HEK293 (cell line): ENCODE data around the gene WDR38.
A peak's percentile ranks its signal among the peaks of the same experiment; 100 is the strongest.

ENCODE experiments used
- CTCF ChIA-PET: fragments of 350-600 bp; formaldehyde crosslinking; extraction: SDS; loops from one replicate; lab custom pipeline; 2021; ENCODE audit warnings: antibody characterized with exemption; lab: Yijun Ruan, JAX
- POLR2A ChIA-PET: fragments of 300-600 bp; formaldehyde crosslinking; extraction: SDS; loops from one replicate; lab custom pipeline; 2020; ENCODE audit warnings: antibody characterized with exemption, inconsistent platforms; lab: Yijun Ruan, JAX
- H3K27ac ChIP-seq: fragments of 200-500 bp; sonication (Bioruptor generic); 2 replicates; pipeline ENCODE4 v1.5.1; 2014; ENCODE audit warnings: low read depth, low read length, control low read depth, inconsistent platforms; ENCODE audit errors: extremely low read depth
- H3K36me3 ChIP-seq, 2 experiments: fragments of 200-500 bp in 1 of 2; sonication (Bioruptor generic) in 1 of 2; 1 replicate in 1 of 2; 2 replicates in 1 of 2; pipeline ENCODE4 v1.5.1; 2014 to 2017; ENCODE audit warnings: inconsistent platforms in 2 of 2, low read length in 2 of 2; ENCODE audit not compliant: control insufficient read depth in 2 of 2, insufficient read depth in 1 of 2
- H3K4me1 ChIP-seq: fragments of 200-500 bp; sonication (Bioruptor generic); 2 replicates; pipeline ENCODE4 v1.5.1; 2014; ENCODE audit warnings: mild to moderate bottlenecking, low read length, inconsistent platforms; ENCODE audit not compliant: control insufficient read depth, insufficient read depth
- H3K4me3 ChIP-seq: 2 replicates; pipeline ENCODE4 v1.5.1; 2011; ENCODE audit warnings: low read depth, mild to moderate bottlenecking, control low read depth, low read length, moderate library complexity
- H3K9me3 ChIP-seq: fragments of 200-500 bp; sonication (Bioruptor generic); 2 replicates; pipeline ENCODE4 v1.5.1; 2014; ENCODE audit warnings: low read depth, low read length, inconsistent platforms; ENCODE audit not compliant: control insufficient read depth, insufficient read depth
- HOXD13 ChIP-seq: sonication (generic); formaldehyde crosslinking; IDR thresholded peaks from 2 replicates; pipeline ENCODE4 v1.8.0; 2022; ENCODE audit warnings: missing genetic modification reagents, borderline replicate concordance
- KLF1 ChIP-seq: fragments of 450-650 bp; formaldehyde crosslinking; IDR thresholded peaks from 2 replicates; pipeline ENCODE4 v1.5.1; 2016; ENCODE audit warnings: missing biosample characterization, missing genetic modification characterization
- KLF8 ChIP-seq: fragments of 450-650 bp; formaldehyde crosslinking; IDR thresholded peaks from 2 replicates; pipeline ENCODE4 v1.5.1; 2016; ENCODE audit warnings: missing biosample characterization, missing genetic modification characterization
- PRDM1 ChIP-seq: fragments of 450-650 bp; formaldehyde crosslinking; IDR thresholded peaks from 2 replicates; pipeline ENCODE4; 2016; ENCODE audit warnings: missing biosample characterization, missing genetic modification characterization
- SP2 ChIP-seq: fragments of 450-650 bp; formaldehyde crosslinking; IDR thresholded peaks from 2 replicates; pipeline ENCODE4 v1.5.1; 2016; ENCODE audit warnings: missing biosample characterization, missing genetic modification characterization
- SP7 ChIP-seq: fragments of 450-650 bp; formaldehyde crosslinking; IDR thresholded peaks from 2 replicates; pipeline ENCODE4 v1.5.1; 2016; ENCODE audit warnings: missing biosample characterization, missing genetic modification characterization
- WT1 ChIP-seq: fragments of 450-650 bp; formaldehyde crosslinking; IDR thresholded peaks from 2 replicates; pipeline ENCODE4 v1.5.1; 2016; ENCODE audit warnings: missing biosample characterization, missing genetic modification characterization
- ZEB2 ChIP-seq: fragments of 450-650 bp; formaldehyde crosslinking; IDR thresholded peaks from 2 replicates; pipeline ENCODE4 v1.5.1; 2016; ENCODE audit warnings: missing biosample characterization, missing genetic modification characterization
- ZFP3 ChIP-seq: fragments of 450-650 bp; formaldehyde crosslinking; IDR thresholded peaks from 2 replicates; pipeline ENCODE4 v1.5.1; 2016; ENCODE audit warnings: low read depth, missing biosample characterization, missing genetic modification characterization
- ZNF132 ChIP-seq: fragments of 450-650 bp; formaldehyde crosslinking; IDR thresholded peaks from 2 replicates; pipeline ENCODE4 v1.5.1; 2017; ENCODE audit warnings: missing biosample characterization, missing genetic modification characterization, borderline replicate concordance
- ZNF146 ChIP-seq: fragments of 450-650 bp; formaldehyde crosslinking; IDR thresholded peaks from 2 replicates; pipeline ENCODE4 v1.5.1; 2016; ENCODE audit warnings: missing biosample characterization, missing genetic modification characterization
- ZNF23 ChIP-seq: fragments of 450-650 bp; formaldehyde crosslinking; IDR thresholded peaks from 2 replicates; pipeline ENCODE4 v1.5.1; 2016; ENCODE audit warnings: missing biosample characterization, missing genetic modification characterization, borderline replicate concordance
- ZNF239 ChIP-seq: fragments of 450-650 bp; formaldehyde crosslinking; IDR thresholded peaks from 2 replicates; pipeline ENCODE4 v1.5.1; 2016; ENCODE audit warnings: missing biosample characterization, missing genetic modification characterization
- ZNF350 ChIP-seq: fragments of 450-650 bp; formaldehyde crosslinking; IDR thresholded peaks from 2 replicates; pipeline ENCODE4 v1.5.0; 2017; ENCODE audit warnings: missing biosample characterization, mild to moderate bottlenecking, missing genetic modification characterization
- ZNF473 ChIP-seq: fragments of 450-650 bp; formaldehyde crosslinking; IDR thresholded peaks from 2 replicates; pipeline ENCODE4 v1.5.1; 2017; ENCODE audit warnings: missing biosample characterization, missing genetic modification characterization
- ZNF514 ChIP-seq: fragments of 450-650 bp; formaldehyde crosslinking; IDR thresholded peaks from 2 replicates; pipeline ENCODE4 v1.5.1; 2016; ENCODE audit warnings: missing biosample characterization, missing genetic modification characterization
- ZNF600 ChIP-seq: fragments of 450-650 bp; formaldehyde crosslinking; IDR thresholded peaks from 2 replicates; pipeline ENCODE4 v1.5.1; 2016; ENCODE audit warnings: missing biosample characterization, missing genetic modification characterization
- ZNF747 ChIP-seq: fragments of 450-650 bp; formaldehyde crosslinking; IDR thresholded peaks from 2 replicates; pipeline ENCODE4 v1.5.1; 2016; ENCODE audit warnings: missing biosample characterization, missing genetic modification characterization
- ZNF768 ChIP-seq: fragments of 450-650 bp; formaldehyde crosslinking; IDR thresholded peaks from 2 replicates; pipeline ENCODE4 v1.5.1; 2018; ENCODE audit warnings: missing biosample characterization, mild to moderate bottlenecking, missing genetic modification characterization
- ZNF776 ChIP-seq: fragments of 450-650 bp; formaldehyde crosslinking; IDR thresholded peaks from 2 replicates; pipeline ENCODE4 v1.5.0; 2017; ENCODE audit warnings: missing biosample characterization, missing genetic modification characterization, borderline replicate concordance
- ZNF843 ChIP-seq: fragments of 450-650 bp; formaldehyde crosslinking; IDR thresholded peaks from 2 replicates; pipeline ENCODE4 v1.5.1; 2016; ENCODE audit warnings: missing biosample characterization, missing genetic modification characterization
- TF ChIP-seq, protein P1 (sequence below): fragments of 450-650 bp; formaldehyde crosslinking; IDR thresholded peaks from 2 replicates; pipeline ENCODE4 v1.5.1; 2016; ENCODE audit warnings: missing biosample characterization, missing genetic modification characterization
- TF ChIP-seq, protein P2 (sequence below): fragments of 450-650 bp; formaldehyde crosslinking; IDR thresholded peaks from 2 replicates; pipeline ENCODE4 v1.5.1; 2016; ENCODE audit warnings: missing biosample characterization, missing genetic modification characterization

The WDR38 gene

DNA sequence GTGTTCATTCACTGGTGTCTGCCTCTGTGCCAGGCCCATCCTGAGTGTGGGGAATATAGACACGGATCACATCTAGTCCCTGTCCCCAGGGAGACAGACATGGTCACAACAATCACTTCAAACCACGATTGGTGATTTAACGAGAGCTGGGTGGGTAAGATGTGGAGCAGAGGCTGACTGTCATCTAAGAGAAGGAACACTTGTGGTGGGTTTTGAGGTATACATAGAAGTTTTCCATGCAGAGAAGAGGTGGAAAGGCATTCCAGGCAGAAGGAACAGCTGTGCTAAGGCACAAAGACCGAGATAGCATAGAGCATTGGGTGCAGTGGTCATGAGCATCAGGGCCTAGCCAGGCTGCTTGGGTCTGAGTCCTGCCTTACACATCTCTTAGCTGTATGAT, 22.7 kb upstream of the WDR38 start:
- CTCF ChIA-PET: interaction anchor here (1.1 to 31.1 kb wide), 5 partner anchors 9 to 55 kb away, joined by 3 to 1257 read pairs (median 11); partner anchors contain the start of genes NR6A1, OLFML2A and WDR38
- POLR2A ChIA-PET: interaction anchor here (0.6 kb wide), 1 partner anchor 109 kb away, joined by 12 read pairs; no protein-coding TSS in a partner anchor
- TF ChIP-seq WT1 (no peak), ZFP3 (tag by site-specific recombination) (peak; percentile 94)

DNA sequence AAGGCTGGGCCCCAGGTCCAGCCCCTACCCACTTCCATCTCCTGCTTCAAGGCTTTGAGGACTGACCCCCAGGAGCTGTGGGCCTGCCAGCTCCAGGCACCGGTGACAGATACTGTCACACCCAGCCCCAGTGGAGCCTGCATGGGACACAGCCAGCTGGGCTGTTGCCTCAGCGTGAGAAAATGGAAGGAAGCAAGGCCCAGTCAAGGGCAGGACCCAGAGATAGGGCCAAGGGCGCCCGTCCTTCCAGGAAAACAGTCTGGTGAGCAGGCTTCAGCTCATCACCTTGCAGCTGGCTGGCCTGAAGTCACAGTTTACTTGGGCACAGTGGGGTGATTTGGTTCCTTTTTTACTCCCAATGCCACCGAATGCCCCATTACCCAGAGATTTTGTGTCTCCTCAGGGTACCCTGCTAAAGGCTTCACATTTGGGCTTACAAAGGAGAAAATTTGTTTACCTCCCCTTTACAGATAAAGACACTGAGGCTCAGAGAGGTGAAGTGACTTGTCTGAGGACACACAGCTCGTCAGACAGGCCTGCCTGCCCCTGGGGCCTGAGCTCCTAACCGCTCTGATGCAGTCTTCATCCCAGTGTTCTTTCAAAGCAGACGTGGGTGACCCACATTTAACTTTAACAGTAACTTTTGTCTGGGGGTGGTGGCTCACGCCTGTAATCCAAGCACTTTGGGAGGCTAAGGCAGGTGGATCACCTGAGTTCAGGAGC, 21.5 kb upstream of the WDR38 start:
- Histone ChIP-seq H3K9me3 (no peaks in the 10 kb centered on the region), H3K4me1 (peaks cover 10% of the 10 kb centered on the region), H3K4me3 (no peak overlapping the region), H3K27ac (no peak overlapping the region), H3K36me3 (no peaks in the 10 kb centered on the region)
- CTCF ChIA-PET: interaction anchor here (0.7 to 31.1 kb wide), 10 partner anchors 9 to 56 kb away, joined by 3 to 1257 read pairs (median 6); partner anchors contain the start of genes NR6A1, OLFML2A and WDR38
- TF ChIP-seq ZEB2 (tag by site-specific recombination) (no peak), ZNF768 (tag by site-specific recombination) (0 out of 2 replicates have a peak, but pooled peaks have one; percentile 66)
- POLR2A ChIA-PET: interaction anchor here (0.9 to 1.5 kb wide), 4 partner anchors 13 to 410 kb away, joined by 3 to 9 read pairs (median 4); partner anchors contain the start of genes HSPA5 and NR6A1

More for the DNA sequence above, 22.7 kb upstream of the WDR38 start:
- H3K4me1 ChIP-seq: peaks cover 10% of the 10 kb centered on the region
- H3K9me3 ChIP-seq: no peaks in the 10 kb centered on the region
- H3K27ac ChIP-seq: no peak overlapping the region
- H3K36me3 ChIP-seq: no peaks in the 10 kb centered on the region
- no peak overlapping the region for H3K4me3 ChIP-seq

DNA sequence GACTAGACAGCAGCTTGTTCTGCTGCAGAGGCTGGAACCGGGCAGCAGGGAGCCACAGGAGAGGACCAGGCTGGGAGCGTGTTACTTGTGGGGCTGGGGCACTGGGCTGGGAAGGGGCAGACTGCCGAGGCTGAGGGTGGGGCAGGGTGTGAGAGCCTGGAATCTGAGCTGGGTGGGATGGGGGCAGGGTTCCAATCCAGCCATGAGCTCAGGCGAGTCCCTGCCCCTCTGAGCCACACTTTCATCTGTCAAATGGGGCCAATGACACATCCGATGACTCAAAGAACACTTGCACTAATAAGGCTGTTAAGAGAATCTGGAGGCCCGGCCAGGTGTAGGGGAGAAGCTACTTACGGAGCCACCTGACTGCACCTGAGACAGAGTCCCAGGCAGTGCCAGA, 18.7 kb upstream of the WDR38 start:
- Histone ChIP-seq H3K9me3 (no peaks in the 10 kb centered on the region), H3K27ac (peak overlapping the region; percentile 72; the same call in 1 of the 2 replicates), H3K36me3 (no peaks in the 10 kb centered on the region), H3K4me3 (no peak overlapping the region), H3K4me1 (peaks cover 10% of the 10 kb centered on the region)
- TF ChIP-seq SP7 (tag by site-specific recombination) (peak; percentile 26; the same call in 1 of the 2 replicates), ZNF473 (no peak), ZNF239 (tag by site-specific recombination) (no peak), ZNF747 (tag by site-specific recombination) (no peak), ZNF350 (tag by site-specific recombination) (no peak), SP2 (tag by site-specific recombination) (no peak), ZNF600 (tag by site-specific recombination) (no peak), ZEB2 (tag by site-specific recombination) (peak; percentile 40; the same call in 1 of the 2 replicates), ZNF843 (tag by site-specific recombination) (no peak), ZNF776 (no peak), KLF8 (0 out of 2 replicates have a peak, but pooled peaks have one; percentile 52), ZNF514 (tag by site-specific recombination) (no peak), WT1 (no peak), HOXD13 (CRISPR knock-in tag) (no peak), PRDM1 (0 out of 2 replicates have a peak, but pooled peaks have one; percentile 49), ZNF23 (tag by site-specific recombination) (no peak), ZNF132 (tag by site-specific recombination) (no peak), KLF1 (peak; percentile 88), ZNF146 (no peak)
- TF ChIP-seq, protein P1, sequence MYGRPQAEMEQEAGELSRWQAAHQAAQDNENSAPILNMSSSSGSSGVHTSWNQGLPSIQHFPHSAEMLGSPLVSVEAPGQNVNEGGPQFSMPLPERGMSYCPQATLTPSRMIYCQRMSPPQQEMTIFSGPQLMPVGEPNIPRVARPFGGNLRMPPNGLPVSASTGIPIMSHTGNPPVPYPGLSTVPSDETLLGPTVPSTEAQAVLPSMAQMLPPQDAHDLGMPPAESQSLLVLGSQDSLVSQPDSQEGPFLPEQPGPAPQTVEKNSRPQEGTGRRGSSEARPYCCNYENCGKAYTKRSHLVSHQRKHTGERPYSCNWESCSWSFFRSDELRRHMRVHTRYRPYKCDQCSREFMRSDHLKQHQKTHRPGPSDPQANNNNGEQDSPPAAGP: peak; percentile 87
- TF ChIP-seq, protein P2, sequence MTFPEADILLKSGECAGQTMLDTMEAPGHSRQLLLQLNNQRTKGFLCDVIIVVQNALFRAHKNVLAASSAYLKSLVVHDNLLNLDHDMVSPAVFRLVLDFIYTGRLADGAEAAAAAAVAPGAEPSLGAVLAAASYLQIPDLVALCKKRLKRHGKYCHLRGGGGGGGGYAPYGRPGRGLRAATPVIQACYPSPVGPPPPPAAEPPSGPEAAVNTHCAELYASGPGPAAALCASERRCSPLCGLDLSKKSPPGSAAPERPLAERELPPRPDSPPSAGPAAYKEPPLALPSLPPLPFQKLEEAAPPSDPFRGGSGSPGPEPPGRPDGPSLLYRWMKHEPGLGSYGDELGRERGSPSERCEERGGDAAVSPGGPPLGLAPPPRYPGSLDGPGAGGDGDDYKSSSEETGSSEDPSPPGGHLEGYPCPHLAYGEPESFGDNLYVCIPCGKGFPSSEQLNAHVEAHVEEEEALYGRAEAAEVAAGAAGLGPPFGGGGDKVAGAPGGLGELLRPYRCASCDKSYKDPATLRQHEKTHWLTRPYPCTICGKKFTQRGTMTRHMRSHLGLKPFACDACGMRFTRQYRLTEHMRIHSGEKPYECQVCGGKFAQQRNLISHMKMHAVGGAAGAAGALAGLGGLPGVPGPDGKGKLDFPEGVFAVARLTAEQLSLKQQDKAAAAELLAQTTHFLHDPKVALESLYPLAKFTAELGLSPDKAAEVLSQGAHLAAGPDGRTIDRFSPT (tag by site-specific recombination): peak; percentile 31; the same call in 1 of the 2 replicates
- ChIA-PET POLR2A (interaction anchor here (0.6 to 1.7 kb wide), 8 partner anchors 14 to 872 kb away, joined by 3 to 13 read pairs (median 4); partner anchors contain the start of genes MAPKAP1 and NR6A1), CTCF (interaction anchor here (1.0 to 31.1 kb wide), 7 partner anchors 12 to 106 kb away, joined by 3 to 1257 read pairs (median 4); partner anchors contain the start of genes NR6A1, OLFML2A and WDR38)
